GM21390 (cell line): Measurements from ENCODE around the gene NCEH1.
"Not testable (repeated sequence)": the region's sequence is repeated elsewhere in the genome, so short reads cannot be mapped to it uniquely, and the experiment has no call there.

Experiments used
- ATAC-seq: cut with Tn5 transposase; IDR thresholded peaks from one replicate; pipeline ENCODE4 v1.9.1; 2021; ENCODE audit not compliant: unreplicated experiment

NCEH1 gene

DNA sequence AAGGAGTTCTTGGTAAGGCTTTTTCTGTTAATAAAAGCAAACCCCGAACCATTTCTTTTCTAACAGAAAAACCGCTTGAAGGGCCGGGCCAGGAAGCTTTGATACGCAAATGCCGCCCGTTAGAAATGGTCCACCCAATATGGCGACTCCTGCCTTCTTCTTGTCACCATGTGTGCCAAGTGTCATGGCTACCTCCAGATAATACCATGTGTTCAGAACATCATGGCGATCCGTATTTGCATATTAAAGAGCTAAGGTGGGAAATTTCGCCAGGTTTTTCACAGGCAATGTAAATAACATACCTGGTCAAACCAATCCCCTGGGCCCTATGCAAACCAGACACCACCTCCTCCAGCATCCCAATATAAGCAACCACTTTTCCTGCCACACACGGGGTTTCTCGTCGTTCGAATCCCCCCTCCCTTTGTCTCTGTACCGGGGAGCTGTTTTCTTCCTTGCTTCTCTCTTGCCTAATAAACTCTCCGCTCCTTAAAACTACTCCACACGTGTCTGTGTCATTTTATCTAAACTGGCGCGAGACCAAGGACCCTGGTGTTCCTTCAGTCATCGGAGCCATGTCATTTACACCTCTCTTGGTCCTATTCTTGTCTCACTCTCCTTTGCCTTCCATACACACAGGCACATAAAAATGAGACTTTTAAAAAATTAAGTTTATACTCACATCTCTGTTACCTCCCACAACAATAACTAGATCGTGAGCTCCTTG lies 34.5 kb downstream of the NCEH1 start:
- ATAC-seq = no peak

DNA sequence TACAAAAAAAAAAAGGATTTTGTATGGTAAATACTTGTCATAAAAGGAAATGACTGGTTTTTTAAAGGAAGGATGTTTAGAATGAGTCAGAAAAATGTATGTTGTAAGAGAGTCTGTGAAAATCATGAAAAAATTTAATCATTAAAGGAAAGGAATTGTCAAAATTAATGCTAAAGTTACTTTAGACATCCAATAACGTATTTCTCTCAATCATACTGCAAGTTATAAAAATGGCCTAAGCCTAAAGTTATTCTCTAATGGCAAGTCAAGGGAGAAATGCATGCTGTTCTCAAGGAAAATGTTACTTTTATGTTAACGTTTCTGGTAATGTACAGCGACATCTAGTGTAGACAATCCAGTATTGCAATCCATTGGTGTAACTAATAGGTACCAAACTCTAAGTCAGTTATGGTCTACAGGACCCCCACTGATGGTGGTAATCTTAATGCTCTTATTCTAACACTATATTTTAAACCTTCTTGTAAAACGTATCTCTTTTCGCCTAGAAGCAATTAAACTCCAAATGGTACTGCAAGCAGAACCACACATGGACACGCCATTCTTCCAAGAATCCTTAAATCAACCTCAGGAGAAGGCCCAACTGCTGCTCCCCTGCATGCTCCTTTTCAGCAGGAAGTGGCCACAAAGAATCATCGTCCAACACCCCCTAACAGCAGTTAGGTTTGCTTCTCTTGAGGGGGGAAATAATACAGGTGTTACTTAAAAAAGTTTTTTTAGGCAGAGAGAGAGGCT lies 35.2 kb downstream of the NCEH1 start:
- ATAC-seq = no peak

DNA sequence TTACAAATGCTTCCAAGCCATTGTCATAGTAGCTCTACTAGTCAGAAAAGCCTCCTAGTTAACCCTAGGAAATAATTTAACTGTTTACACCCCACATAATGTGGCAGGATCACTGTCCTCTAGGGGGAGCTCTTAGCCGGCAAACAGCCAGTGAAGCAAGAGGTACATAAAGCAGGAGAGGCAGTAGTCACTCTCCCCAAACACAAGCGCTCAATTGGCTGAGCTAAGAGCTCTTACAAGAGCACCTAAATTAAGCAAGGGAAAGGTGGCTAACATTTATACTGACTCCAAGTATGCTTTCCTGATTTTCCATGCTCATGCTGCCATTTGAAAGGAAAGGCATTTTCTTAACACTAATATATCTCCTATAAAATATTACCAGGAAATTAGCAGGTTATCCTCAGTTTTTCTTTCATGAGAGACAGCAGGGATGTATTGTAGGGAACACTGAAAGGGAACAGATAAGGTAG lies 37.6 kb downstream of the NCEH1 start:
- ATAC-seq = peak; percentile 85

DNA sequence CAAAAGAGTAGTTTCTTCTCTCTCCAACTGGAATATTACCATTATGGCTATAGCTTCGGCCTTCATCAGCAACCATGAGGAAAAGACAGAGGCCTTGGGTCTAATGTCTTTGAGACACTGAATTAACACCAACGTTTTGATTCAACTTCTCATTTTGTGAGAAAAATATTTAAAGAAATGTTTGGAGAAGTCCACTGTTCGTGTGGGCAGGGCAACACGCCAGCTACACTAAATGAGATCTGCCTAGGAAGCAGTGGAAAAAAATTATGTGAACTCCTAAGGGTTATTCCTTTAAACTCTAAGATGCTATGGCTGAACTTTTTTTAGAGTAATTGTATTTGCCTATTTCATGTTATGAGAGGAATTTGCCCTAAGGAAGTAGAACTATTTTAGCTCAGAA lies 41.8 kb downstream of the NCEH1 start:
- no peak for ATAC-seq

DNA sequence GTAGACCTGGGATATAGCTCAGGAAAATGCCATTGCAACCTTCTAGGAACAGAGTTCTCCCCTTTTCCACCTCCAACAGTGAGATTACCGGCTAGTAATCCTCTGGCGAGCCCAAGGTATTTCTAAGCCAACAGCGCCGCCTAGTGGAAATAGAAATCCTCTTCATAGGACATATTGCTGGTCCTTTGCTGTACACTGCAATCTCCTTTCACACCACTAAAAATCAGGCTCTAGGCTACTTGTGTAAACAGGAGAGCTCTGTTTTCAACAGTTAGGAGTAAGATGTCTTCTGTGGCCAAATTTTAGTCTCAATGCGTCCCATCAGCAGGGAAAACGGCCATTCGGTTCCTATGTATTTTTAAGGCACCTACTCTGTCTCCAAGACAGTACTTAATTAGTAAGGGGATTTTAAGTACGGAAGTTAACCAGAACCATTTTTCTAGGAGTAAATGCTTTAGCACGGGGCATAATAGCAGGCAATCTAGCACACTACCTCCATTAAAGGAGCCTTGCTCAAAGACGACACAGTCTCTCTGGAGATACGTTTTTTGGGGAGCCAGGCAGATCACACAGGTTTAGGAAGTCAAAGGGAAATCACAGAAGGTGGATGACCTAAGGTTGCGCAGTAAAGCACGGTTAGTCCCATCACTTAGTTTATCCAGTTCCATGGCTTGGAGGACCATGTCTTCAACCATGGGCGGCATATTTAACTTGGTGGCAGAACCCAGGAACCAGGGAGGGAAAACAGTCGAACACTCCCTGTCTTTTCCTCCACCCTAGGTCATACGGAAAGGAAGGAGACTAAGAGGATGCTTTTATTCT lies 43.8 kb downstream of the NCEH1 start:
- peak; percentile 99 for ATAC-seq

DNA sequence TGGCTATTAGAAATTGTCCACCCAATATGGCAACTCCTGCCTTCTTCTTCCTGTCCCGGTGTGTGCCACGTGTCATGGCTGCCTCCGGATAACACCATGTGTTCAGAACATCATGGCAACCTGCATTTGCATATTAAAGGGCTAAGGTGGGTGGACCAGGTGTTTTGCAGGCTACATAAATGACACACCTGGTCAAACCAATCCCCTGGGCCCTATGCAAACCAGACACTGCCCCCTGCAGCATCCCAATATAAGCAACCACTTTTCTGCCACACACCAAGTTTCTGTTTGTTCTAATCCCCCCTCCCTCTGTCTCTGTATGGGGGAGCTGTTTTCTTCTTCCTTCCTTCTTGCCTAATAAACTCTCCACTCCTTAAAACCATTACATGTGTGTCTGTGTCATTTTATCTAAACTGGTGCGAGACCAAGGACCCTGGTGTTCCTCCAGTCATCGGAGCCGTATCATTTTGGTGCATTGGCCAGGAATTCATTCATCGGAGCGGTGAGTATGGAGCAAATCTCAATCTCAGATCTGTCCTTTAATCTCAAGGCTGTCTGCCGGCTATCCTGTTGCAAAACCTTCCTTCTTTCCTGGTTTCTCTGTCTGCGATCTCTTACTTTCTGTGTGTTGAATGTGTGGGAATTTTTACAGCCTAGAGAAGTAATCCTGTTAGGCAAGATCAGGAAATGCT lies 44.5 kb downstream of the NCEH1 start:
- ATAC-seq = no peak

DNA sequence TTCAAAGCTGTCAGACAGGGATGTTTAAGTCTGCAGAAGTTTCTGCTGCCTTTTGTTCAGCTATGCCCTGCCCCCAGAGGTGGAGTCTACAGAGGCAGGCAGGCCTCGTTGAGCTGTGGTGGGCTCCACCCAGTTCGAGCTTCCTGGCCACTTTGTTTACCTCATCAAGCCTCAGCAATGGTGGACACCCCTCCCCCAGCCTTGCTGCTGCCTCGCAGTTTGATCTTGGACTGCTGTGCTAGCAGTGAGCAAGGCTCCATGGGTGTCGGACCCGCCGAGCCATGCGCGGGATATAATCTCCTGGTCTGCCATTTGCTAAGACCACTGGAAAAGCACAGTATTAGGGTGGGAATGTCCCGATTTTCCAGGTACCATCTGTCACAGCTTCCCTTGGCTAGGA lies 45.4 kb downstream of the NCEH1 start:
- not testable (repeated sequence) for ATAC-seq

DNA sequence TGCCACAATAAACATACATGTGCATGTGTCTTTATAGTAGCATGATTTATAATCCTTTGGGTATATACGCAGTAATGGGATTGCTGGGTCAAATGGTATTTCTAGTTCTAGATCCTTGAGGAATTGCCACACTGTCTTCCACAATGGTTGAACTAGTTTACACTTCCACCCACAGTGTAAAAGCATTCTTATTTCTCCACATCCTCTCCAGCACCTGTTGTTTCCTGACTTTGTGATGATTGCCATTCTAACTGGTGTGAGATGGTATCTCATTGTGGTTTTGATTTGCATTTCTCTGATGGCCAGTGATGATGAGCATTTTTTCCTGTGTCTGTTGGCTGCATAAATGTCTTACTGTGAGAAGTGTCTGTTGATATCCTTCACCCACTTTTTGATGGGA lies 50.4 kb downstream of the NCEH1 start:
- not testable (repeated sequence) for ATAC-seq

DNA sequence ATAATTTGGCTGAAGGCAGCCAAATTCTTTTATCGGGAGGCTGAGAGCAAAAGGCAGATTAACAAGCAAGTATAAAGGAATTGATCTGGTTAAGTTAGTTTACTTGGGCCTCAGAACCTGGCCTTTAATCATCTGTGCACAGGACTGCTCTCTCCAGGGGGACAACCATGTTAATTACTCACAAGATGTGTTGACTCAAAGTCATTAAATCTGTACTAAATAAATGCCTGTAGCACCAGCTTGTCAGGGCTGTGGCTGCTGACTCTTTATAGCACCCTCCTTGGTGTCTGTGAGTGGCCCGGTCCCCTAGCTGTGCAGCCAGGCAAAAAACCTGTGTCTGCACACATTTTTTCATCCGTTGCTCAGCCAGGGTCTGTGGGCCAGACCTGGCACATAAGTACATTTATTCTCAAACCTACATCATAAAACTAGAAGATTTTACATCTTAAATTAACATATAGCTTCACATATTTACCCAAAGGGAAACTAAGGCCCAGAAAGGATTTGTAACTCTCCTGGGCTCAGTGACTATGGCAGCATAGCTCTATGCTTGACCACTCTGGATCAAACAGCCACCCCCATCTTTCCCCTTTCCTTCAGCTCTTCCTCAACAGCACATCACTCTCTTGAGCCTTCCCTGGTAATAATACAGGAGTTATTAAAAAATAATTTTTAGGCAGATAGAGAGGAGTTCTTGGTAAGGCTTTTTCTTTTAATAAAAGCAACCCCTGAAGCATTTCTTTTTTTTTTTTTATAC lies 51.4 kb downstream of the NCEH1 start:
- ATAC-seq = no peak

DNA sequence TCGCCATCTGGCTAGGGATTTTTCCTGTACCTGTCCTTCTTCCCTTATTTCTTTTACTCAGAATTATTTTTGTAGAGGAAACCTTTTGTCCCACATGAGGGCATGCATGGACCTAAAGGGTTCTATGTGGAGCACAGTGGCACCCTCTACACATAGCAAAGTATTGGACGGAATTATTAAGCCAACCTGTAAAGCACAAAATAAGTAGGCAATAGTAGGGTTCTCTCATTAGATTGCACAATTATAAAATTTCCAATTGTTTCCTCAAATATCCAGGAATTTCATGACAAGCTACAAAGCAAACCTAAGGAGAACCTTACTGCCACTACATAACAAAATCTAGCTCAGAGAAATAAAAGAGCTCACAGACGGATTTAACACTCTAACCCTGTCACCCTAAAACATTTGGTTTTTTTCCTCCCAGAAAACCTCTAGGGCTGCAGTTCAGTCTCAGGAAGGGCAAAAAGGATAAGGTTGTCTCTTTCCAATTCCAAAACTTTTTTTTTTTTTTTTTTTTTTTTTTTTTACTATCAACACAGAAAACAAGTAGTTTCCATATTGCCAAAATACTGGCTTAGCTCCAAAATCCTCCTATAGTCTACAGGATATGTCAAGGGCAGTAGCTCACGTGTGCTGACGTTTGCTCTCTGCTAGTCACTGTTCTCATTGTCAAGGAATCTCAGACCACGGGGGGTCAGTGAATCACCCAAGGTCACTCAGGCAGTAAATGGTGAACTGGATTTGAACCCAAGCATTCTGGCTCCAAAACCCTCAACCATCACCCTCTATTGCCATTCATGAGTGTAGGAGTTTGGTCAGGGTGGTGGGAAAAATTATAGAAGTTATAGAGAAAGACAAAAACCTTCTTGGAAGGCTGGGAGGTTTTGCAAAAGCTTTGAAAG lies 52.3 kb downstream of the NCEH1 start:
- no peak for ATAC-seq

DNA sequence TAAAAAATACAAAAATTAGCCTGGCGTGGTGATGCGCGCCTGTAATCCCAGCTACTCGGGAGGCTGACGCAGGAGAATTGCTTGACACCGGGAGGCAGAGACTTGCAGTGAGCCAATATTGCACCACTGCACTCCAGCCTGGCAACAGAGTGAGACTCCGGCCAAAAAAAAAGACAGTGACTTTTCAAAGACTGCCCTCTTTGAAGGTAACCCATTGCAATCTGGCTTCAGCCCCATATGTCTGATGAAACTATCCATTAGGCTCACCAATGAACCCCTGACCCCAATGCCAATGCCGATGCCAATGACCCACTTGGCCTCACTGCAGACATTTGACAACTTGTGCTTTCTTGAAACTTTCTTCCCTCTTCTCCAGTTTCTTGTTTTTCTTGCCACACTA lies 54.3 kb downstream of the NCEH1 start:
- no peak for ATAC-seq

DNA sequence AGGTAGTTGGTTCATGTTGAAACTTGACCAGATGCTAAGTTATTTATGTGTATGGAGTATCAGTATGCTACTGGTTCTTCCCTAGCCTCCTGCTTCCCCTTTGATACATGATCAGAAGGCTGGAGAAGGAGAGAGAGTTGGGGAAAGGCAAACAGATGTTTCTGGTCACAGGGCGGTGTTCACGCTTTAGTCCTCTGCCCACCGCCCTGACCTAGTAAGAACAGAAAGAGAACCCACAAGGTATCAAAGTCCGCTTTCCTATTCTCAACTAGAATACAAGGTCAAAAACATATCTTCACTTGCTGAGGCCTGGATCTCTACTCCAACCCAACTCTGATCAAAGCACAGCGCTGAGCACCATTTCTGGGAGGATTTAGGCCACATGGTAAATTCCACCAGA lies 55.5 kb downstream of the NCEH1 start:
- ATAC-seq = no peak

DNA sequence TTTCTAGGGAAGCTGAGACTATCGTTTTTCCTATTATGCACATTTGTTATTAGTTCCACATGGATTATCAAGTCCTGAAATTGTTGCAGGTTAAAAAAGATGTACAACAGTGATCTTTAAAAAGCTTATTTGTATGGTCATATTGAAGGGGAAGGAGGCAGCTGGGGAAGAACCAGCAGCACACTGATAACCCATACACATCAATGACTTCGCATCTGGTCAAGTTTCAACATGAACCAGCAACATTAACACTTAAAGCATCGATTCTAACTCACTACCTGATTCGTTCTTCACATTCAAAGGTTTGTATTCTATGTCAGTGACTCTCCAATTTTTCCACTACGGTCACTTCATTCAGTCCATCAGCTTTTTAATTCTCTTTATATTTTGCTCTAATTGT lies 56.4 kb downstream of the NCEH1 start:
- ATAC-seq = no peak

DNA sequence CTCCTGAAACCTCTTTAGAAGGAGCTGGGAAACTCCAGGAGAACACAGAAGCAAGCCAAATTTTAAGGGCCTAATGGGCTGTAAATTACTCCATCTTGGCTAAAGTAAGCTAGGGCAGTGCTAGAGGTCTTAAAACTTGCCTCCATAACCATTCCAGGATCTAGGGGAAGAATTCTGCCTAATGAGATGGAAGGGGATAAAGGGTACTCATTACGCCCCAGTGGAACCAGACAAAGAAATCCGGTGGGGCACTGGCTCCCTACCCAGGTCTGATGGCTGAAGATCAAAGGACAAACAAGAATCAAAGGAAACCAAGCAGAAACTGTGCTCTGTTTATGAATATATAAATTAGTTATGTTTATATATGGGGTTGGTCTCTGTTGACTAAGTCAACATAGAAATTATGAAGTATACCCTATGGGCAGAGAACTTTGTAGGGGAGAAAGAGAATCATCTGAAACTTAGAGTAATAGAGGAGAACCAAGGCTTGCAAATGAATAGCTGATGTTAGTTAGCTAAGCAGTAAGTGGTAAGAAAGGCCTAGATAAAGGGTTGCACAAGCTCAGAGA lies 57.8 kb downstream of the NCEH1 start:
- ATAC-seq = no peak

DNA sequence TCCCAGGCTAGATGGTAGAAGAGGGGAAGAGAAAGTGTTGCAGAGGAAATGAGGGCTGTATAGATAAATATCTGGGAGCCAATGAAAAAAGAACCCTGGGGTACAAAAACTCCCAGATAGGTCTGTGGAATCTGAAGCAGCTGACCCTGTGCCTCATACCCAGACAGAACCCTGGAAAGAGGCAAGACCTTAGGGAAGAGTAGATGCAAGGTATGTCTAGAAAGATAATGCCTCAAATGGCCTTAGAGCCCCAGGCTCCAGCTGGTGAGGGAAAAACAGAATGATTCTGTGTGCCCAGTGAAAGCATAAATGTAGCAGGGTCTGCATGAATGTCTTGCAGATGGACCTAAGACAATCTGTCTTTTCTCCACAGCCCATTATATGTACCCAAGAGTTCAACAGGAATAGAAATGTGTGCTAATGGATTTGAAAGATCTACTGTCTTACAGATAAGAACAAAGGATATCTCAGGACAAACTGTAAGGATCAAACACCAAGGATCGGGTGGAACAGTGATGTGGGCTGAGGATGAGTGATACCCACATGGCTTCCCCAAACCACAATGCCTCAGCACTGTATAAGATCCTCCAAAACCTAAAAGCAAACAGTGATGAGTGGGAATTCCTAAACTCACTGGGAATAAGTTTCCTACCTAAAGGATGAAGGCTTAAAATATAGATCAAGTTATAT lies 58.8 kb downstream of the NCEH1 start:
- no peak for ATAC-seq

DNA sequence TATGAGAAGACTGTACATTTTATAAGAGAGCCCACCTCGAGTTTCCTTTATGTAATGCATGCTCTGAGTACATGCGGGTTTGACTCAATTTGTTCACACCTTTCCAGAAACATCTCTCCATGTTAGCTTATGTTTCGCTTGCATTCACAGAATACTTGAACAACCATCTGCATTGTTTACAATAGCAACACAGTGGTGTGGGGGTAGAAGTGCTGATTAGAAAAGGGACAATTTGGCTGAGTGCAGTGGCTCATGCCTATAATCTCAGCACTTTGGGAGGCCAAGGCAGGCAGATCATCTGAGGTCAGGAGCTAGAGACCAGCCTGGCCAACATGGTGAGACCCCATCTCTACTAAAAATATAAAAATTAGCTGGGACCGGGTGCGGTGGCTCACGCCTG lies 60.9 kb downstream of the NCEH1 start:
- no peak for ATAC-seq

DNA sequence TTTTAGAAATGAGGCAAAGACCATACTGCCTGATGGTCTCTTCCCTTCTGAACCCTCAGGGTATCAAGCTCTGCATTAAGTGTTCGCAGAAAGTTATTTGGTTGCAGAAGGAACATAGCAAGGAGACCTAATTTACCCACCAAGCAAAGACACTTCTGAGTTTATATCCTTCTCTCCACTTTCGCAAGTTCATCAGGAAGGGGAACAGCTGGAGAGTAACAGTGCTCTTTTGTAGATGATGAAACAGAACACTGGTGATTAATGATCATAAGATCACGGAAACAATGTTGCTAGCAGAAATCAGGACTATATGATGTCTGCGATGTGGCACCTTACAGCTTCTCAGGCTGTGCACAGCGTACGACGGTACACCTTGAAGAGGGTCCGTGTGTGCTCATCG lies 62.1 kb downstream of the NCEH1 start:
- ATAC-seq = no peak

DNA sequence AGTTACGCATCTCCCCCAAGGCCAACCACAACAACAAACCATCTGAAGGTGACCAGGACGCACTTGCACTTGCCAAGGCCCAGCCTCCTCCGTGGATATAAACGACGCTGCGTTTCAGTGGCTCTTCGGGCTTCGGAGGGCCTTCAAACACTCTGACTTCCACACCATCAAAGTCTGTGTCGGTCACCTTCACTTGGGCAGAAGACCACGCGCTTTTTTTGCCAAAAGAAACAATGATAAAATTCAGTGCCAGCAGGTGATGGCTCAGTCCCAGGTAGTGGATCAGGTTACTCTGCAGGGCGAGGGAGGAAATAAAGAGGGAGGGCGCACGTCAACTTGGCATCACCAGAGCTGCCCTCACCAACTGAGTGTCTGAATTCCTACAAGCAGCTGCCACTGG lies 63.0 kb downstream of the NCEH1 start:
- no peak for ATAC-seq
